HCT116 (cell line): ENCODE results near the gene BBS9.

Source experiments
- CBX3 ChIP-seq: IDR thresholded peaks from 2 replicates; pipeline ENCODE4 v1.6.1; 2012; ENCODE audit warnings: low read depth
- CEBPB ChIP-seq: IDR thresholded peaks from 2 replicates; pipeline ENCODE4 v1.6.1; 2012; ENCODE audit warnings: low read depth
- EZH2 ChIP-seq: fragments of 200-600 bp; sonication (generic); IDR thresholded peaks from 2 replicates; pipeline ENCODE4 v1.6.1; 2017; ENCODE audit warnings: antibody characterized with exemption, mixed run types
- FOSL1 ChIP-seq: IDR thresholded peaks from 2 replicates; pipeline ENCODE4 v1.6.1; 2012; ENCODE audit warnings: low read depth
- POLR2AphosphoS5 ChIP-seq: IDR thresholded peaks from 2 replicates; pipeline ENCODE4 v1.6.1; 2011; ENCODE audit warnings: mild to moderate bottlenecking, low read depth, low read length, moderate library complexity
- SP1 ChIP-seq: IDR thresholded peaks from 2 replicates; pipeline ENCODE4 v1.6.1; 2012; ENCODE audit warnings: low read depth
- SRF ChIP-seq: IDR thresholded peaks from 2 replicates; pipeline ENCODE4 v1.6.1; 2012; ENCODE audit warnings: low read depth
- YY1 ChIP-seq: IDR thresholded peaks from 2 replicates; pipeline ENCODE4 v1.6.1; 2011; ENCODE audit warnings: low read length, low read depth, moderate library complexity, mild to moderate bottlenecking; ENCODE audit not compliant: insufficient replicate concordance; ENCODE audit errors: extremely low read depth
- TF ChIP-seq, protein P1 (sequence below), 3 experiments: fragments of 200-600 bp in 1 of 3; sonication (generic) in 1 of 3; IDR thresholded peaks in 2 of 3; conservative IDR thresholded peaks in 1 of 3; 2 replicates each; pipeline ENCODE4 v1.5.1; 2012 to 2017; ENCODE audit warnings: low read depth in 2 of 3, low read length in 2 of 3, antibody characterized with exemption in 1 of 3, borderline replicate concordance in 1 of 3, control low read depth in 1 of 3, mild to moderate bottlenecking in 1 of 3, mixed read lengths in 1 of 3, mixed run types in 1 of 3, moderate library complexity in 1 of 3; ENCODE audit not compliant: insufficient read depth in 1 of 3

GRCh38 chr7:33511778-33512177 lies 382.4 kb downstream of the BBS9 start:
- TF ChIP-seq, protein P1, sequence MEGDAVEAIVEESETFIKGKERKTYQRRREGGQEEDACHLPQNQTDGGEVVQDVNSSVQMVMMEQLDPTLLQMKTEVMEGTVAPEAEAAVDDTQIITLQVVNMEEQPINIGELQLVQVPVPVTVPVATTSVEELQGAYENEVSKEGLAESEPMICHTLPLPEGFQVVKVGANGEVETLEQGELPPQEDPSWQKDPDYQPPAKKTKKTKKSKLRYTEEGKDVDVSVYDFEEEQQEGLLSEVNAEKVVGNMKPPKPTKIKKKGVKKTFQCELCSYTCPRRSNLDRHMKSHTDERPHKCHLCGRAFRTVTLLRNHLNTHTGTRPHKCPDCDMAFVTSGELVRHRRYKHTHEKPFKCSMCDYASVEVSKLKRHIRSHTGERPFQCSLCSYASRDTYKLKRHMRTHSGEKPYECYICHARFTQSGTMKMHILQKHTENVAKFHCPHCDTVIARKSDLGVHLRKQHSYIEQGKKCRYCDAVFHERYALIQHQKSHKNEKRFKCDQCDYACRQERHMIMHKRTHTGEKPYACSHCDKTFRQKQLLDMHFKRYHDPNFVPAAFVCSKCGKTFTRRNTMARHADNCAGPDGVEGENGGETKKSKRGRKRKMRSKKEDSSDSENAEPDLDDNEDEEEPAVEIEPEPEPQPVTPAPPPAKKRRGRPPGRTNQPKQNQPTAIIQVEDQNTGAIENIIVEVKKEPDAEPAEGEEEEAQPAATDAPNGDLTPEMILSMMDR (IDR thresholded peaks at IDR 0.05 in 2 of 3, conservative IDR thresholded peaks at IDR 0.05 in 1 of 3; ENCODE audit: borderline replicate concordance in 1 of 3, insufficient read depth in 1 of 3, low read depth in 2 of 3, low read length in 2 of 3) = no peak
- TF ChIP-seq POLR2AphosphoS5 (no peak), YY1 (no peak), EZH2 (no peak), SP1 (no peak), SRF (no peak), FOSL1 (no peak), CEBPB (no peak), CBX3 (no peak)
